Endothelial cell of umbilical vein (primary cell): ENCODE results near the gene CALHM1. TPM values are rescaled to one million over a fixed set of nuclear protein-coding genes. Genes with fewer than 3 reads are reported as not detected.

Experiments
- BruUV-seq: library from RNA; stranded (reverse); fragments of 400-500 nt; replicated peaks from 2 replicates; lab custom pipeline; 2021; lab: Mats Ljungman, UMichigan
- CTCF ChIA-PET: fragments of 300-600, 350-600 bp; sonication (Branson Sonifier 250); formaldehyde crosslinking; loops from one replicate; lab custom pipeline; 2021; ENCODE audit warnings: antibody characterized with exemption, inconsistent platforms; lab: Charles Lee
- POLR2A ChIA-PET: fragments of 300-600, 350-600 bp; sonication (Branson Sonifier 250); formaldehyde crosslinking; loops from one replicate; lab custom pipeline; 2021; ENCODE audit warnings: antibody characterized with exemption, inconsistent platforms; lab: Charles Lee
- DNase-seq: peaks from one replicate; pipeline ENCODE4 v3.0.0-alpha.2; 2011; ENCODE audit warnings: low read depth, low spot score
- FAIRE-seq: peaks from 2 replicates; lab custom pipeline; 2011; peaks lifted over from hg19 to GRCh38; lab: Jason Lieb, UNC
- H2AFZ ChIP-seq: 2 replicates; pipeline ENCODE4 v1.6.0; 2012; ENCODE audit warnings: low read depth, low read length, control low read depth, inconsistent platforms
- H3K27ac ChIP-seq: 2 replicates; pipeline ENCODE4 v1.5.1; 2011; ENCODE audit warnings: low read depth, mild to moderate bottlenecking, control low read depth, low read length, moderate library complexity; ENCODE audit not compliant: insufficient read depth
- H3K27me3 ChIP-seq, 2 experiments: 2 replicates each; pipeline versions ENCODE4 v1.6.0 to v1.6.1; 2011; ENCODE audit warnings: low read length in 2 of 2, mixed read lengths in 1 of 2; ENCODE audit not compliant: control insufficient read depth in 2 of 2, insufficient read depth in 2 of 2
- H3K36me3 ChIP-seq, 2 experiments: 2 replicates in 1 of 2; 3 replicates in 1 of 2; pipeline ENCODE4 v1.5.1; 2011; ENCODE audit warnings: low read length in 2 of 2, mild to moderate bottlenecking in 1 of 2, moderate library complexity in 1 of 2; ENCODE audit not compliant: control insufficient read depth in 2 of 2, insufficient read depth in 2 of 2; ENCODE audit errors: extremely low read depth in 1 of 2
- H3K4me1 ChIP-seq: 3 replicates; pipeline ENCODE4 v1.5.1; 2011; ENCODE audit warnings: mild to moderate bottlenecking, low read length; ENCODE audit not compliant: control insufficient read depth, insufficient read depth; ENCODE audit errors: extremely low read depth
- H3K4me2 ChIP-seq: 2 replicates; pipeline ENCODE4 v1.6.1; 2011; ENCODE audit warnings: low read length, control low read depth, mixed read lengths; ENCODE audit not compliant: insufficient read depth
- H3K4me3 ChIP-seq, 3 experiments: fragments of 200-600 bp in 1 of 3; sonication (generic), shearing (Covaris generic) in 1 of 3; replicated peaks in 1 of 3; 2 replicates each; pipeline ENCODE4 v1.5.1; 2011 to 2016; ENCODE audit warnings: control low read depth in 3 of 3, low read length in 3 of 3, mild to moderate bottlenecking in 2 of 3, inconsistent platforms in 1 of 3, low read depth in 1 of 3, moderate library complexity in 1 of 3; ENCODE audit not compliant: insufficient read depth in 1 of 3
- H3K79me2 ChIP-seq: 2 replicates; pipeline ENCODE4 v1.6.0; 2012; ENCODE audit warnings: low read length, inconsistent platforms; ENCODE audit not compliant: control insufficient read depth, insufficient read depth
- H3K9ac ChIP-seq: replicated peaks from 2 replicates; pipeline ENCODE3; 2011; ENCODE audit warnings: low read length, control low read depth; ENCODE audit not compliant: insufficient read depth; ENCODE audit errors: extremely low read depth
- H3K9me1 ChIP-seq: replicated peaks from 3 replicates; pipeline ENCODE4 v1.6.0; 2011; ENCODE audit warnings: mild to moderate bottlenecking, low read length; ENCODE audit not compliant: control insufficient read depth, insufficient read depth; ENCODE audit errors: extremely low read depth
- H3K9me3 ChIP-seq: replicated peaks from 2 replicates; pipeline ENCODE4 v1.5.1; 2012; ENCODE audit warnings: low read length, inconsistent platforms; ENCODE audit not compliant: control insufficient read depth, insufficient read depth
- H4K20me1 ChIP-seq: replicated peaks from 2 replicates; pipeline ENCODE3; 2011; ENCODE audit warnings: mild to moderate bottlenecking, low read length; ENCODE audit not compliant: control insufficient read depth, insufficient read depth; ENCODE audit errors: extremely low read depth
- CTCF ChIP-seq, 2 donors: IDR thresholded peaks; 1 replicate in 1 of 2; 2 replicates in 1 of 2; pipeline ENCODE4 v1.5.1; 2011; ENCODE audit warnings: low read length in 2 of 2, mild to moderate bottlenecking in 2 of 2, moderate library complexity in 2 of 2, control low read depth in 1 of 2, inconsistent platforms in 1 of 2, low read depth in 1 of 2; ENCODE audit not compliant: insufficient read depth in 1 of 2; ENCODE audit errors: extremely low read depth in 1 of 2
- EZH2 ChIP-seq: IDR thresholded peaks from 2 replicates; pipeline ENCODE4 v1.6.1; 2012; ENCODE audit warnings: borderline replicate concordance, low read depth, mild to moderate bottlenecking, moderate library complexity, low read length, inconsistent platforms; ENCODE audit not compliant: severe bottlenecking
- FOS ChIP-seq: IDR thresholded peaks from 2 replicates; pipeline ENCODE4 v1.6.1; 2011; ENCODE audit warnings: mild to moderate bottlenecking, low read length, moderate library complexity, borderline replicate concordance; ENCODE audit not compliant: insufficient read depth
- GATA2 ChIP-seq: IDR thresholded peaks from 2 replicates; pipeline ENCODE4 v1.7.0; 2011; ENCODE audit warnings: low read depth, mild to moderate bottlenecking, moderate library complexity, mixed read lengths, low read length; ENCODE audit not compliant: insufficient read length, insufficient read depth
- JUN ChIP-seq: IDR thresholded peaks from 2 replicates; pipeline ENCODE4 v1.6.1; 2011; ENCODE audit warnings: borderline replicate concordance, low read depth; ENCODE audit not compliant: insufficient read length, insufficient read depth
- MYC ChIP-seq: IDR thresholded peaks from one replicate; pipeline ENCODE4 v1.6.1; 2011; ENCODE audit warnings: mild to moderate bottlenecking, low read depth, low read length
- POLR2A ChIP-seq: IDR thresholded peaks from 2 replicates; pipeline ENCODE4 v1.6.1; 2012; ENCODE audit warnings: low read depth, mild to moderate bottlenecking, control low read depth, low read length
- POLR2AphosphoS5 ChIP-seq: IDR thresholded peaks from 2 replicates; pipeline ENCODE4 v1.6.1; 2012; ENCODE audit warnings: low read depth, mild to moderate bottlenecking, control low read depth, low read length, moderate library complexity; ENCODE audit not compliant: insufficient read depth
- dilution Hi-C: fragments of 300-500 bp; cut with MboI; formaldehyde crosslinking; loops from one replicate; pipeline ENCODE4 v1.15.0; 2019; ENCODE audit warnings: low sequenced_read_pairs; ENCODE audit not compliant: extremely low pct_ligation_motif_present
- intact Hi-C: fragments of 100-400 bp; cut with micrococcal nuclease; formaldehyde crosslinking; loops from one replicate; pipeline ENCODE4 v1.10.0; 2022
- polyA plus RNA-seq, 4 experiments: library from polyadenylated mRNA; depleted of rRNA in 3 of 4; stranded (reverse) in 3 of 4; unstranded in 1 of 4; fragments of >200 nt; gene quantifications; 2 replicates each; pipeline versions ENCODE4 v1.2.1 to v1.2.3, GENCODE V29; 2011 to 2012; ENCODE audit warnings: missing spikeins in 1 of 4
- total RNA-seq: library from RNA; stranded (reverse); gene quantifications from 2 replicates; pipeline ENCODE4 v1.2.3, GENCODE V29; 2021
- TF ChIP-seq, protein P1 (sequence below): IDR thresholded peaks from 2 replicates; pipeline ENCODE4 v1.6.1; 2011; ENCODE audit not compliant: insufficient read depth, insufficient read length

The CALHM1 gene
- total and polyA plus RNA-seq, 2 donors (not counting 3 experiments of a cell fraction or from before 2014, with no cell fraction given): not detected

GRCh38 chr10:103467406-103467805 lies 8.7 kb upstream of the CALHM1 start:
- Histone ChIP-seq H3K9me1 (no peaks in the 10 kb centered on the region), H3K79me2 (no peaks in the 10 kb centered on the region), H3K4me1 (no peaks in the 10 kb centered on the region), H3K27me3 (peaks cover 1 to 6% of the 10 kb centered on the region in 2 experiments), H4K20me1 (no peaks in the 10 kb centered on the region), H3K9me3 (no peaks in the 10 kb centered on the region), H3K4me3 (no peak overlapping the region), H3K9ac (no peak overlapping the region), H3K36me3 (no peaks in the 10 kb centered on the region), H2AFZ (no peak overlapping the region), H3K4me2 (no peak overlapping the region), H3K27ac (no peak overlapping the region)
- CTCF ChIA-PET: no interaction called here
- TF ChIP-seq JUN: no peak
- TF ChIP-seq FOS: no peak
- TF ChIP-seq, protein P1, sequence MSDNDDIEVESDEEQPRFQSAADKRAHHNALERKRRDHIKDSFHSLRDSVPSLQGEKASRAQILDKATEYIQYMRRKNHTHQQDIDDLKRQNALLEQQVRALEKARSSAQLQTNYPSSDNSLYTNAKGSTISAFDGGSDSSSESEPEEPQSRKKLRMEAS: no peak
- no peak for TF ChIP-seq MYC
- no peak for TF ChIP-seq CTCF (IDR thresholded peaks at IDR 0.05; ENCODE audit: extremely low read depth in 1 of 2, insufficient read depth in 1 of 2, low read depth in 1 of 2, low read length in 2 of 2)
- no peak for TF ChIP-seq GATA2
- TF ChIP-seq POLR2A: no peak
- TF ChIP-seq EZH2: no peak
- no peak for TF ChIP-seq POLR2AphosphoS5
- intact Hi-C loops: no loop called here
- POLR2A ChIA-PET: no interaction called here
- DNase-seq: no peak
- BruUV-seq: no TSS peak
- FAIRE-seq: no peak
- dilution Hi-C loops: no loop called here
